Central memory CD8-positive, alpha-beta T cell (primary cell): ENCODE results near the gene EPHA4.

Source experiments
- ATAC-seq: fragments of 150-1000 bp; cut with Tn5 transposase; replicated peaks from 2 replicates; pipeline ENCODE4 v1.10.0; 2022; ENCODE audit warnings: mild to moderate bottlenecking, moderate FRiP score, moderate number of reproducible peaks; ENCODE audit not compliant: poor library complexity, severe bottlenecking; ENCODE audit errors: extremely low read depth
- DNase-seq, 2 donors: peaks; one replicate each; pipeline ENCODE4 v3.0.0; 2021; ENCODE audit warnings: low spot score in 2 of 2
- H3K27ac Mint-ChIP-seq: one replicate; pipeline ENCODE4 v1.8.0; 2022; ENCODE audit warnings: low read depth, mild to moderate bottlenecking, moderate library complexity, mixed read lengths
- H3K27me3 Mint-ChIP-seq: one replicate; pipeline ENCODE4 v1.8.0; 2022; ENCODE audit warnings: mixed read lengths
- H3K36me3 Mint-ChIP-seq: one replicate; pipeline ENCODE4 v1.8.0; 2022; ENCODE audit warnings: mild to moderate bottlenecking, moderate library complexity, mixed read lengths; ENCODE audit not compliant: insufficient read depth
- H3K4me1 Mint-ChIP-seq: one replicate; pipeline ENCODE4 v1.8.0; 2022; ENCODE audit warnings: mixed read lengths
- H3K4me3 Mint-ChIP-seq: one replicate; pipeline ENCODE4 v1.8.0; 2022; ENCODE audit warnings: mild to moderate bottlenecking, moderate library complexity, mixed read lengths
- H3K9me3 Mint-ChIP-seq: one replicate; pipeline ENCODE4 v1.8.0; 2022; ENCODE audit warnings: mixed read lengths

The EPHA4 gene

GRCh38 chr2:221600388-221600787, 28.3 kb upstream of the EPHA4 start:
- no peak for DNase-seq
- ATAC-seq: no peak
- H3K36me3 Mint-ChIP-seq: no peaks in the 10 kb centered on the region

GRCh38 chr2:221596192-221596591, 24.1 kb upstream of the EPHA4 start:
- no peaks in the 10 kb centered on the region for H3K4me1 Mint-ChIP-seq
- no peak overlapping the region for H3K4me3 Mint-ChIP-seq
- ATAC-seq: no peak
- peaks cover 21% of the 10 kb centered on the region for H3K27me3 Mint-ChIP-seq
- no peak for DNase-seq
- H3K9me3 Mint-ChIP-seq: no peaks in the 10 kb centered on the region
- H3K27ac Mint-ChIP-seq: no peak overlapping the region
- no peaks in the 10 kb centered on the region for H3K36me3 Mint-ChIP-seq

More at GRCh38 chr2:221600388-221600787, 28.3 kb upstream of the EPHA4 start:
- H3K4me3 Mint-ChIP-seq: no peak overlapping the region
- no peaks in the 10 kb centered on the region for H3K9me3 Mint-ChIP-seq
- no peaks in the 10 kb centered on the region for H3K4me1 Mint-ChIP-seq
- no peak overlapping the region for H3K27ac Mint-ChIP-seq
- H3K27me3 Mint-ChIP-seq: peaks cover 19% of the 10 kb centered on the region

GRCh38 chr2:221590861-221591365, 18.8 kb upstream of the EPHA4 start:
- H3K4me1 Mint-ChIP-seq: no peaks in the 10 kb centered on the region
- H3K27me3 Mint-ChIP-seq: peaks cover 45% of the 10 kb centered on the region
- no peaks in the 10 kb centered on the region for H3K9me3 Mint-ChIP-seq
- no peaks in the 10 kb centered on the region for H3K36me3 Mint-ChIP-seq
- H3K4me3 Mint-ChIP-seq: no peak overlapping the region
- no peak for ATAC-seq
- no peak for DNase-seq
- no peak overlapping the region for H3K27ac Mint-ChIP-seq

GRCh38 chr2:221589696-221590095, 17.6 kb upstream of the EPHA4 start:
- Mint-ChIP-seq H3K36me3 (no peaks in the 10 kb centered on the region), H3K4me3 (no peak overlapping the region), H3K4me1 (no peaks in the 10 kb centered on the region), H3K27ac (no peak overlapping the region), H3K9me3 (no peaks in the 10 kb centered on the region), H3K27me3 (peaks cover 54% of the 10 kb centered on the region)
- ATAC-seq (no peak), DNase-seq (no peak)

GRCh38 chr2:221588306-221588985, 16.3 kb upstream of the EPHA4 start:
- no peak for ATAC-seq
- no peaks in the 10 kb centered on the region for H3K36me3 Mint-ChIP-seq
- DNase-seq: no peak

GRCh38 chr2:221581986-221582385, 9.9 kb upstream of the EPHA4 start:
- Mint-ChIP-seq H3K36me3 (no peaks in the 10 kb centered on the region), H3K4me1 (no peaks in the 10 kb centered on the region), H3K9me3 (no peaks in the 10 kb centered on the region), H3K27me3 (peaks cover 76% of the 10 kb centered on the region), H3K4me3 (no peak overlapping the region), H3K27ac (no peak overlapping the region)
- ATAC-seq (no peak), DNase-seq (no peak)

More at GRCh38 chr2:221588306-221588985, 16.3 kb upstream of the EPHA4 start:
- Mint-ChIP-seq H3K4me1 (no peaks in the 10 kb centered on the region), H3K9me3 (no peaks in the 10 kb centered on the region), H3K4me3 (no peak overlapping the region), H3K27ac (no peak overlapping the region), H3K27me3 (peaks cover 67% of the 10 kb centered on the region)

- H3K27ac Mint-ChIP-seq: no peak overlapping the region
- H3K4me1 Mint-ChIP-seq: peaks cover 35% of the 10 kb centered on the region
- ATAC-seq (no peak), DNase-seq (no peak)
- peaks cover 32% of the 10 kb centered on the region for H3K36me3 Mint-ChIP-seq
- no peaks in the 10 kb centered on the region for H3K9me3 Mint-ChIP-seq
- H3K4me3 Mint-ChIP-seq: peak overlapping the region; percentile 94
- H3K27me3 Mint-ChIP-seq: peaks cover 64% of the 10 kb centered on the region
Measured at GRCh38 chr2:221574231-221574570, 2.1 kb upstream of the EPHA4 start.

GRCh38 chr2:221573430-221574230, 1.5 kb upstream of the EPHA4 start:
- peak; percentile 66 to 75 for DNase-seq
- H3K4me3 Mint-ChIP-seq: peak overlapping the region; percentile 94
- peaks cover 59% of the 10 kb centered on the region for H3K27me3 Mint-ChIP-seq
- ATAC-seq: peak; percentile 25
- H3K36me3 Mint-ChIP-seq: peaks cover 35% of the 10 kb centered on the region
- H3K9me3 Mint-ChIP-seq: no peaks in the 10 kb centered on the region
- peaks cover 41% of the 10 kb centered on the region for H3K4me1 Mint-ChIP-seq
- peak overlapping the region; percentile 52 for H3K27ac Mint-ChIP-seq

- H3K9me3 Mint-ChIP-seq: no peaks in the 10 kb centered on the region
- ATAC-seq: peak; percentile 8
- peaks cover 38% of the 10 kb centered on the region for H3K36me3 Mint-ChIP-seq
- DNase-seq: peak in 1 of 2 donors; percentile 23
- H3K27me3 Mint-ChIP-seq: peaks cover 52% of the 10 kb centered on the region
- peak overlapping the region; percentile 94 for H3K4me3 Mint-ChIP-seq
- H3K4me1 Mint-ChIP-seq: peaks cover 44% of the 10 kb centered on the region
- peak overlapping the region; percentile 94 for H3K27ac Mint-ChIP-seq
Measured at GRCh38 chr2:221572821-221573429, 821 bp upstream of the EPHA4 start.

- H3K4me1 Mint-ChIP-seq: peaks cover 46% of the 10 kb centered on the region
- peak; percentile 26 for ATAC-seq
Measured at GRCh38 chr2:221571551-221572218, 419 bp downstream of the EPHA4 start.

GRCh38 chr2:221571025-221571550, 1.0 kb downstream of the EPHA4 start:
- peak; percentile 17 for ATAC-seq
- peaks cover 51% of the 10 kb centered on the region for H3K4me1 Mint-ChIP-seq
- no peaks in the 10 kb centered on the region for H3K9me3 Mint-ChIP-seq
- H3K36me3 Mint-ChIP-seq: peaks cover 43% of the 10 kb centered on the region
- peaks cover 34% of the 10 kb centered on the region for H3K27me3 Mint-ChIP-seq
- H3K27ac Mint-ChIP-seq: peak overlapping the region; percentile 94
- peak; percentile 13 to 23 for DNase-seq
- peak overlapping the region; percentile 94 for H3K4me3 Mint-ChIP-seq

More at GRCh38 chr2:221571551-221572218, 419 bp downstream of the EPHA4 start:
- peak; percentile 29 to 33 for DNase-seq
- Mint-ChIP-seq H3K36me3 (peaks cover 43% of the 10 kb centered on the region), H3K4me3 (peak overlapping the region; percentile 94), H3K27ac (peak overlapping the region; percentile 94), H3K9me3 (no peaks in the 10 kb centered on the region), H3K27me3 (peaks cover 39% of the 10 kb centered on the region)
